Choroid plexus epithelial cell (primary cell): ENCODE measurements around the gene TOMM20.

Experiments
- DNase-seq: peaks from one replicate; pipeline ENCODE4 v3.0.0-alpha.2; 2010; ENCODE audit warnings: low read depth
- H3K4me3 ChIP-seq: 2 replicates; pipeline ENCODE4 v1.5.1; 2011; ENCODE audit warnings: low read depth, mild to moderate bottlenecking, control low read depth, low read length, moderate library complexity
- CTCF ChIP-seq: conservative IDR thresholded peaks from 2 replicates; pipeline ENCODE4 v1.5.1; 2011; ENCODE audit warnings: low read depth, mild to moderate bottlenecking, control low read depth, inconsistent platforms, low read length, moderate library complexity

TOMM20 gene

GRCh38 chr1:235128456-235129328, at the start of gene TOMM20:
Gene TOMM20, minus strand, starts transcription at chr1:235128837. Its CDS starts 122 bp downstream, at chr1:235128715.
- DNase-seq, result peak; percentile 99
- peak within 1 kb of the TSS; percentile 99 for H3K4me3 ChIP-seq
- TF ChIP-seq CTCF, result peak; percentile 1

DNA sequence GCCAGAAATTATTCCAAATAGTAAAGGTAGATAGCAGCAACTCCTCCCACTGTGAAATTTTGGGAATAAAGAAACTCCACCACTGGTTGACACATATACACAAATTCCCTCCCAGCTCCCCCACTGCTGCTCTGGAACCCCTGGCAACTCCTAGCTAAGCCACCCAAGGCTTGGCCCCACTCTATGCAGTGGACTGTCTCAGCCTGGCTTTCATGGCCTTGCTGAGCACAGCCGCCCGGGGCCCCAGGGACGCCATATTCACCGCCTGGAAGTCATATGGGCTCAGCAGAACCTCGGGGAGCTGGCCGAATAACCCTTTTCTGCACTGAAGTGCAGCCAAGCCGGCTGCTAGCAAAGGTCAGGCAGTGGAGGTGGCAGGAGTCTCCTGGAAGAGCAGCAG, 47.8 kb upstream of the TOMM20 start:
- no peak for TF ChIP-seq CTCF
- H3K4me3 ChIP-seq, result no peak overlapping the region
- no peak for DNase-seq

GRCh38 chr1:235169986-235170385, 41.3 kb upstream of the TOMM20 start:
- DNase-seq, result no peak

GRCh38 chr1:235168375-235168774, 39.7 kb upstream of the TOMM20 start:
- TF ChIP-seq CTCF, result no peak
- DNase-seq, result no peak
- H3K4me3 ChIP-seq, result no peak overlapping the region

More at GRCh38 chr1:235169986-235170385, 41.3 kb upstream of the TOMM20 start:
- TF ChIP-seq CTCF, result no peak
- no peak overlapping the region for H3K4me3 ChIP-seq

GRCh38 chr1:235161685-235162327, 33.2 kb upstream of the TOMM20 start:
- DNase-seq, result no peak
- TF ChIP-seq CTCF, result no peak
- peak overlapping the region; percentile 96 for H3K4me3 ChIP-seq

- DNase-seq, result peak; percentile 93
- peak; percentile 33 for TF ChIP-seq CTCF
- H3K4me3 ChIP-seq, result peak within 1 kb of the TSS; percentile 96
Observed at GRCh38 chr1:235160957-235161684, 32.5 kb upstream of the TOMM20 start, which contains the start of gene RBM34. Gene RBM34, minus strand, starts transcription at chr1:235161250. Its CDS starts 24 bp downstream, at chr1:235161226.
